Measurements from ENCODE around the gene USP21. TPM values are rescaled to one million over a fixed set of nuclear protein-coding genes. Genes with fewer than 3 reads are reported as not detected.

The USP21 gene
- total and polyA plus RNA-seq, 9 of the 15 experiments (the other 6 are each of a cell fraction or from before 2014, with no cell fraction given), result 4.9 to 52.4 (median 21.6) TPM

- TF ChIP-seq MGA (IDR thresholded peaks at IDR 0.05) (no peak; the same call in 1 of the 2 replicates), FOSL1 (tag; conservative IDR thresholded peaks at IDR 0.05) (peak; percentile 91), ZFP30 (CRISPR knock-in tag; IDR thresholded peaks at IDR 0.05; ENCODE audit: borderline replicate concordance) (no peak), SPI1 (IDR thresholded peaks at IDR 0.05; ENCODE audit: borderline replicate concordance, low read depth, low read length) (no peak), BMI1 (IDR thresholded peaks at IDR 0.05; ENCODE audit: low read length) (no peak), RFX7 (CRISPR knock-in tag; IDR thresholded peaks at IDR 0.05) (no peak), IRF1 (CRISPR knock-in tag; IDR thresholded peaks at IDR 0.05; ENCODE audit: borderline replicate concordance) (no peak), ZNF830 (CRISPR knock-in tag; IDR thresholded peaks at IDR 0.05) (no peak), MYBL2 (IDR thresholded peaks at IDR 0.05; ENCODE audit: low read depth) (no peak; the same call in 1 of the 2 replicates), MYBL2 (CRISPR knock-in tag; IDR thresholded peaks at IDR 0.05; ENCODE audit: borderline replicate concordance) (no peak), NCOA2 (IDR thresholded peaks at IDR 0.05; ENCODE audit: partially characterized antibody in 2 of 2) (no peak), TCF15 (CRISPR knock-in tag; IDR thresholded peaks at IDR 0.05) (no peak), ZNF324 (CRISPR knock-in tag; IDR thresholded peaks at IDR 0.05) (no peak)
Measured at GRCh38 chr1:161132410-161133219, 26.7 kb upstream of the USP21 start, which contains the start of gene DEDD (continued).
